HL-60/S4 (cell line): ENCODE measurements around the gene SCN4B.

Experiments used
- in situ Hi-C: fragments of 300-500 bp; cut with MboI; formaldehyde crosslinking; loops from 2 replicates; pipeline ENCODE4 v1.14.3; 2022; ENCODE audit warnings: low sequenced_read_pairs

Gene SCN4B

DNA sequence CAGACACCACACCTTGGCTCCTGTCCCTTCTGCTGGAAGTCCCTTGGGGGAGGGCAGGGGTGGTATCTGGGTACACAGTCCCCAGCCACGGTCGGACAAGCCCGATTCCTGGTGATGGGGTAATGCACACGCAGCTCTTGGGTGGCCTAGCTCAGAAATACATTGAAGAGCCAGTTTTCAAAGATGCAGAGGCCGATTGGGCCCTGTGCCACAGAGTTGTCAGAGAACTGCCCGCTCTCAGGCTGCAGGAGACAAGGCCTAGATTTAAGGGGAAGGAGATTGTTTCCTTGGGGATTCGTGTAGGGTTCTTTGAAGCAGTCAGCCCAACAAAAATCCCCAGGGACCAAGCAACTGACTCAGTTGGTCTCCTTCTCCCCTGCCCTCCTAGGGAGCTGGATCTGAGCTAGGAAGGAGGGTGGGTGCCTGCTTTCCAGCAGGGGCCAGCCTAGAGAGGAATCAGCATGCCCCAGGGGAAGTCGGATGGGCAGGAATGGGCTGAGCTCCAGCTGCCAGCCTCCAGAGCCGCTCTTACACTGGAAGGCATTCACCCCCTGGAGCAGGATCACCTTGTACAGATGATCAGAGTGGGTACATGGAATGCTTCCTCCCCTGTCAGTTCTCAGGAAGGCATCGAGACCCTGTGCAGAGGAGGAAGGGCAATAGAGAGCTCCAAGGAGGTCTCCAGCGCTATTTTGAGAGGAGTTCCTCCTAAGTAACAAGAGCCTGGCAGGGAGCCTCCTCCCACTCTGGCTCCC lies 3.3 kb upstream of the SCN4B start:
- in situ Hi-C loops, result no loop called here

DNA sequence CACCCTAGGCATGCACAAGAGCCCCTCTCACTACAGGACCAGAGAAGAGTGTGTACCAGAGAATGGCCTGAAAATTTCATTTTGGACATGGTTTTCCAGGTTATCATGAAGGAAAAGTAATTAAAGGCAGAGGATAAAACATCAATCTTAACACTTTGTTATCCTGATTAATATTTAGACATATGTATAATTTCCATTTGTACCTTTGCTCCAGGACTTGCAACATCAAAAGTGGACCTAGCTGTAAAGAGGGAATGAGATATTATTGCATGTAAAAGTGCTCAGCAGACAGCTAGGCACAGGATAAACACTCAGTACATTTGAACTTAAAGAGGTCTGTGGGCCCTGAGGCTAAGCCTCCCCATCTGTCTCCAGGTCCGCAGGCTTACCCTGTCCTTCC lies 2.0 kb upstream of the SCN4B start:
- in situ Hi-C loops, result no loop called here

DNA sequence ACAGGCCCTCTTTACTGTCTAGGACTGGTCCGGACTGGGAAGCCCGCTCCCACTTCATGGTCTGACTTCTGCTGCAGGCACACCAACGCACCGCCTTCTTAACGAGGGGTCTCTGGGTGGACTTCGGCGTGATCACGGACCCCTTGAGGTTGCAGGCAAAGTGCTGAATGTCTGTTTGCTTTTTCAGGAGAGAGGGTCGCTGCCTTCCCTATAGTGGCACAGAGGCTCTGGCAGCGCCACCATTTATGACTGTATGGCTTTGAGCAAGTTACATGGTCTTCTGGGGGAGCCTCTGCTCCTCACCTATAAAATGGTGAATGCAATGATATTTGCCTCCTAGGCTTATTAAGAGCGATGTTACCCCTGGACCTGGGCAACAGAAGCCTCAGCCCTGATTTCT lies 1.4 kb upstream of the SCN4B start:
- in situ Hi-C loops, result no loop called here

DNA sequence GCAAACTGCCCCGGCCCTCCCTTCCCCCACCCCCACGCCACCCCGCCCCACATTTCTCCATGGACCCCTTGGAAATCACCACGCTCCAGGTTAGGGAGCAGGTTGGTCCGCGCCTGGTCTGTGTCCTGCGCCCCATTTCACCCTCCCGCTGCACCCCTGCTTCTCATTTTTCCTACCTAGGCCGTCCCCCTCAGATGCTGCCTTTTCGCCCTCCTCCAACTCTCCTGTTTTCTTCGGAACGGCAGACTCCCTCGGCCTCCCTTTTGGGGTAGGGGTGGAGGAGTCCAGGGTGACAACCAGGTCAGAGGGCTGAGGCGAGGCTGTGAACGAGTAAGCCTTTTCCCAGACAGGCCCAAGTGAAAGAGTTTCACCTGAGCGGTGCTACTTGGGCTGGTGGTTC lies 893 bp upstream of the SCN4B start:
- in situ Hi-C loops, result no loop called here

DNA sequence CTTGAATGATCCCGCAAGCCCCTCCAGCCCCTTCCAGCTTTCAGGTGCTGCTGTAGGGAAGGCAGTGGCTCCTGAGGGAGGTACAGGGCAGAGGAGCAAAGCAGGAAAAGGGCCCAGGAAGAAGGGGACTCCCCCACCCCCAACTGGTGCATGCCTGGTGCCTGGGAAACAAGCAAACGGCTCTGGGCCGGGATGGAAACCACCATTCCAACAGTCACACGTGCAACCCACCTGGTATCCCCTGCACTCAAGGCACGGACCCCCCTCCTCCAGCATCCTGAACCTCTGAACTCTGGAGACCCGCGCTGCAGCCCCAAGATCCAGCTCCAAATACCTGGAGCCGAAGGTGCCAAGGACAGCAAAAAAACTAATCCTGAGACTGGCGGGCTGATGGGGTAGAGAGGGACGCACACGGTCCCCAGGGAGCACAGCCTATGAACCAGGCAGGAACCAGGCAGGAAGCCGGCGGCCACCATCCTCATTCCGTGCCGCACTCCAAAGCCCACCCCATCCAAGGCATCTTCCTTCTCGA lies 537 bp downstream of the SCN4B start:
- in situ Hi-C loops, result no loop called here

DNA sequence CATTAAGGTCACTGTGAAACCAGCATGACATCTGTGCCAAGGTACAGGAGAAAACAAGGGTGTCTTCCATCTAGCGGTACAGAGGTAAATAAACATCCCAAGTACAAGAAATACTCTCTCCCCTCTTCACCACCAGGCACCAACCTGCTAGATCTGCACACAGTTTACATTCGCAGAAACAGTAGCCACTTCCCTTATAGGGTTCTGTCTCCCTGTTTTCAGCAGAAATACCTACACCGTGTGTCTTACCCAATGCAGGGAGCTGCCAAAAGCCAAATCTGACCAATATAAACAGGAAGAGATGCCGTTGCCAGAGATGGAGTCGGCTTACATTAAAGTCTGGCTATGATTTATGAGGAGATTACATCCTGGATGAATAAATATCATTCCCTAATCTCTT lies 1.2 kb downstream of the SCN4B start:
- in situ Hi-C loops, result no loop called here

DNA sequence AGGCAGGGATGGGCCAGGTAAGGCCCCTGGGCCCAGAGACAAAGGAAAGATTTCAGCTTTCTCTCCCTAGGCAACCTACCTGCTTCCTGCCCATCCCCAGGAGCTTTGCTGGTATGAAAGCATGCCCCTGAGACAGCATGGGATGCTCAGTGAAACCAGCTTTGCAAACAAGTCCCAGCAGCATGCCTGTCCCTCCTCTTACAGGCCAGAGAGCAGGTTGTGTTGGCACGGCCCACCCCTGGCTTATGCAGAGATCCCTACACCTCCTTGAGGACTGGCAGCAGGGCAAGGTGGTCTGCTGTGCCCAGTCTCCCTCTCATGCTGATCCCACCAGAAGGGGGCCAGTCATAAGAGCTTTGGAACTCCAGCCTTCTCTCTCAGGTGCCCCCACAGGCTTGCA lies 3.1 kb downstream of the SCN4B start:
- in situ Hi-C loops, result no loop called here

DNA sequence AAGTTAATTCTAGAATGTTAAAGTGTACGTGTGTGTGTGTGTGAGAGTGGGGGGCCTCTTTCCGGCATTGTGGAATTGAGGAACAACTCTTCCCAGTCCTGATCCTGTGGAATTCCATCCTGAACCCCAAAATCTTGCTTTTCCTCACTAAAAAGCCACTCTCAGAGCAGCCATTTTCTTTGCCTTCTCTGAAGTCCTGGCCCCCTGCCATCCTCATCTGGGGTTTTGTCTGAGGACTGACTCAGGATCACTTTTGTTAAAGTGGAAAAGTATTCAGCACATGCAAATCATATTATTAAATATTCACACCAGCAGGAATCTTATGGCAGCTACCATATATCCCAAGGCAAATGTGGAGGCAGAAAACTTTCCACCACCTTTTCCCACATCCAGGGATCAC lies 3.8 kb downstream of the SCN4B start:
- in situ Hi-C loops, result no loop called here

DNA sequence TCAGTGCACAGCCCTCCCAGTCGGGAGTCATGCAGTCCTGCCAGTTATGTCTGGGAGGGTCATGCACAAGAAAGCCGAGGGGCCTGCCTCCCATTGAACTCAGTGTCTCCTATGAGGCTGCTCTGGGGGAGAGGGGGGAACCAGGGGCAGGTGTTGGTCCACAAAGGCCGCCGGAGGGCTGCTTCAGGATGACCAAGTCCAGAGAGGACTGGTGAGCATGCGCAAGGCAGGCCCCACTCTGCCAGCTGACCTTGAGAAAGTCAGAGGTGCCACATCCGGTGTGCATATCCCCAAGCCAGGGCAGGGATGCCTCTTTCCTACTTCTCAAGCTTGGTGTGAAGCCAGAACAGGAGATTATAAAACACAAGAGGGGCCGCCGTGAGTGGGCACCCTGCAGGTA lies 4.4 kb downstream of the SCN4B start:
- in situ Hi-C loops, result no loop called here

DNA sequence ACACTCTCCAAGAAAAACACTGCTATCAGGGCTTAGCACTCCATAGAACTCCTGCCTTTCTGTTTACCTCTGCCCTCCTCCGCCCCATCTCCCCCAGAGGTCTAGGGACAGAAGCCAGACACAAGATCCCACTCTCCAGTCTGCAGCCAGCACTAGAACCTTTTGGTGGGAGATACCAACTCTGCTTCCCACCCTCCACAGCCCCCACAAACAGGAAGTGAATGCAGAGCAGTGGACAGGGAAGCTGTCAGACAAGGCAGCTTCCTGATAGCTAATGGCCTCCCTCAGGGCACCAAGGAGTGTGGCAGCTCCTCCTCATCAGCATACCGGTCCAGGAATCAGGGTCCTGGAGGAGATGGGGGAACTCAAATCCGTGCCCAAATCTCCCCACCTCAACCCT lies 5.1 kb downstream of the SCN4B start:
- in situ Hi-C loops, result no loop called here

DNA sequence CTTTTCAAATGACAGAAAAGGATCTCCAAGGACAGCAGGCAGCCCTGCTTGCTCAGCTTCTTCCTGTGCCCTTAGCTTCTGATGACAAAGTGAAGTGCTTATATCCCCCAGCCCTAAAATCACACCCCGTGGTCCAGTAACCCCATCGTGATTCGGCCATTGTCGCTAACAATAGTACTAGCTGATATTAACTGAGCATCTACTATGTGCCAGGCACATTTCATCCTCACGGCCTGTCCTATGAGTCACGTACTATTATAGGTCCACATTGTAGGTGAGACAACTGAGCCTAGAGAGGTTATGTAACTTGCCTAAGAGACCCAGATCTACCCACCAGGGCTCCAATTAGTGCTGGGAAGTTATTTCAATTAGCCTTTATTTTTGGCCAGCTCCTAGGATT lies 6.1 kb downstream of the SCN4B start:
- in situ Hi-C loops, result no loop called here

DNA sequence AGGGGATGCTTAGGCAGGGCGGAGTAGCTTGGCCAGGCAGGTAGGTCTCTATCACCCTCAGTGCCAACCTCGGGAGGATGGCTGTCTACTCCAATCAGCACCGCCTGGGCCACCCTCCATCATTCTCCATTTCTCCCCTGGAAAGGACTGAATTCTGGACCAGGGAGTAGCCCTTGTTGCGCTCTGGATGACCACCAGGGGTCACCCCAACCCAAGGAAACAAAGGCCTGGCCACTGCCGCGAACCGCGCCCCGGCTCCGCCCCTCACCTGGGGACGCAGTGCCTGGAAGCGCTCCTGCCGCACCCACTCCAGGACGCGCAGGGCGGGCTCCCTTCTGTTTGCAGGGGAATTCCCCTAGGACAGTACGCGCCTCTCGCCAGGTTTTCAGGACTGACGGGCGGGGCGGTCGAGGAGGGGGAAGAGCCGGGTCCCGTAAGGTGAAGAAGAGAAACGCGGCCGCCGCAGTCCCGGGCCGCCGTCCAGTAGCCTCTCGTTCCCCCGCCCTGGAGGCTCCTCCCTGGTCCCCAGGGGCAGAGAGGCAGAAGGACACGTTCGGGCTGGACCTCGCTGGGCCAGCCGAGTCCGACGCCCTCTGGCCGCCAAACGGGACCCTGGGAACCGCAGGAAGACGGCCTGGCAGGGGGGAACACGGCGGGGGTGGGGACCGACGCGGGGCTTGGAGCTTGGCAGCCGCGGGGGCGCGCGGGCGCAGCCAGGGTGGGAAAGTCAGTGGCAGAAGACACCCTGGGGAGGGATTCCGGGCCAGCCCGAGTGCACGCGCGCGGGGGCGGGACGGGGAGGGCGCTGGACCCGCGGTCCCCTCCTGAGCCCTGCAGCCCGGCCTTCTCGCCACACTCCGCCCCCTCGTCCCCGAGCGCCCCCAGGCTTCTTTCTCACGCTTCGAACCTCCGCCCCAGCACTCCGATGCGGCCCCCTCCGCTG lies 7.1 kb downstream of the SCN4B start:
- in situ Hi-C loops, result no loop called here

DNA sequence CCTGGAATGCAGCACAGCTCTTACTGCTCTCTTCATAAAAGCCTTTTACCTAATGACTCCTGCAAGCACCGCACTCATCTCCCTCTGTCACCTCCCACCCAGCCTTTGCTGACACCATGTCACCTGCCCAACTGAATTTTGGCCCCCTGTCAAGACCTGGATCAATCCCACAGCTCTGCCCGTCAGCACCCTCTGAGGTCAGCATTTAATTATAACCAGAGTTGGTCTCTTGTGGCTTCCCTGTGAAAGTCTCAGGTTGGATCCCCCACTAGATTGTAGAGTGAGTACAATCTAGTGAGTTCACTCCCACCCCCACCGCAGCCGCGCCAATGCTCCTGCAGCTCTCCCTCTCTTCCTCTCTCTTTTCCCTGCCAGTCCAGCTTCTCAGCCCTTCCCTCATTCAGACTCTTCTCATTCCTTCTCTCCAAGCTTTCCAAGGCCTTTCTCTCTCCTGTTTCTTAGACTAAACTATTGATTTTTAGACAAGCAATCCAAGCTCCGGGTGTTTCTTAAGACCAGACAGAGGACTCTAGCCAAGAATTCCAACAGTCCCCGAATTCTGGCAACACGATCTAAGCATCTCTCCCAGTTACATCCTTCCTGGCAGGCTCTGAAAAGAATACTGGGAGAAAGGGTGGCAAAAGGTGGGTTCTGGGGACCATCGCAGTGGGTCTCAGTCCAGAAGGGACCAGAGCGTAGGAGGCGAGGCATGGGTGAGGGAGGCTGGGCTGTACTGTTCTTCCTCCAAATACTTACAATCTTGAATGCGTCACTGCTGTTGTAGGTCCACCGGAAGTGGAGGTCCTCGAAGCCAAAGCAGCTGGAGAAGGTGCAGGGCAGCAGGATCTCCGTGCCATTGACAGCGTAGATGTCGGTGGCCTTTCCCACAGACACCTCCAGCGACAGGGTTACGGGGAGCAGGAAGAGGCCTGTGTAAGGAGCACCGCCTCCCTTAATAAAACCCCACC lies 8.0 kb downstream of the SCN4B start:
- in situ Hi-C loops, result no loop called here

DNA sequence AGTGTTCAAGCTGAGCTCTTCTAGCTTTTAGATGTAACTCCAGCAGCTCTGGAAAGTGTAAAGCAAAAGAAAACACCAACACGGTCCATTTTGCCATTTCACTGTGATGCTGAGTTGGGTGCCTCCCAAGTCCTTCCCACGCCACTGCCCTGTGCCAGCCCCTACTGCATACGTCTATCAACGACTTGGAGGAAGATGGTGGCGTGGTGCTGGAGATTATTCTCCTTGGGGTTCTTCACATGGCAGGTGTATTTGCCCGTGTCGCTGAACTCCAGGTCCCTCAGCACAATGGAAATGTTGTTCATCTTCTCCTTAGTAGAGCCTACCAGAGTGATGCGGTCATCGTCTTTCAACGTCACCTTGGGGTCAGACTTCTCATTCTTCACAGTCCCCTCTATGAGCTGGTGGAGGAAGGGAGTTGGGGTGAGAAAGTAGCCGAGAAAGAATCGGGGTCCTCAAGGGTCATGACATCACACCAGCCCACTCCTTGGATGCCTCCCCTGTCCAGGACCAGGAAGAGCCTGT lies 8.9 kb downstream of the SCN4B start:
- in situ Hi-C loops, result no loop called here

DNA sequence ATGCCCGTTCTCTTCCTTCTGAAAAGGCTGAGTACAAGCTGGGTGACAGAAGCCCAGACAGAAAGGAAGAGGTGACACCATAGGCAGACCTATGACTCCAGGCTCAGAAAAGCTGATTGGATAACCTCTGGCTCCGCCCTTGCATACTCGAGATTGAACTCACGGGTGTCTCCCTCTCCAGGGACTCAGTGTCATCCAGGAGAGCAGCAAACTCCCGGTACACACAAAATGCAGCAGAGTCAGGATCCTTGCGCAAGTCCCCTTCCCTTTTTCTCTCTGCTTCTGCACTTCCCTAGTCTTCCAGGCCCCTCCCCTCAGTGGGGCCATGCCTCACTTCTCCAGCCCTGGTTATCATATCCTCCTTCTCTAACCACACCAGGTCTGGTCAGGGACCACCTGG lies 9.8 kb downstream of the SCN4B start:
- in situ Hi-C loops, result no loop called here

DNA sequence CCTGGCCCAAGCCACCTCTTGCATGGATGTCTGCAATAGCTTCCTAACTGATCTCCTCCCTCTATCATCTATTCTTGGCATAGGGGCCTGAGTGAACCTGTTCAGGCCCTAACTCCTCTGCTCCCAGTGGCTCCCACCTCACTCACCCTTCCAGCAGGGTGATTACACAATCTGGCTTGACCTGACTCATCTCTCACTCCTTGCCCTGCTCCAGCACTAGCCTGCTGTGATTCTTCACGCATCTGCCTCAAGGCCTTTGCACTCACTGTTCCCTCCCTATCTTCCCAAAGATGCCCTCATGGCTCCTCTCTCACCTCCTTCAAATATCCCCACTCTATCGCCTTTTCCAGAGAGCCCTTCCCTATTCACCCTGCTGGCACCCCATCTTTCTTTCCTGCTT lies 10.5 kb downstream of the SCN4B start:
- in situ Hi-C loops, result no loop called here

DNA sequence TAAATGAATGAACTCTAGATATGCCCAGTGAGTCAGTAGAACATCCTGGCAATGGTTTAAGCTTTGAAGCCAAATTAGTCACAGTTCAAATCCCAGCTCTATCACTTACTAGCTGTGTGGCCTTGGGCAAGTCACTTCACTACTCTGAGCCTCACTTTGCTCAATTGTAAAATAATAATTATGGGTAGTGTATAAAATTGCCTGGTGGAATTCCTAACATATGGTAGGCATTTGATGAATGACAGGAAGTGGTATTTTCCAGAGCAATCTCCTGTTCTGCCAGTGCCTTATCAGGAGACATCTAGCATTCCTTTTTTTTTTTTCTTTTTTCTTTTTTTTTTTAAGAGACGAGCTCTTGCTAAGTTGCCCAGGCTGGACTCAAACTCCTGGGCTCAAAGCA lies 13.0 kb downstream of the SCN4B start:
- in situ Hi-C loops, result no loop called here

DNA sequence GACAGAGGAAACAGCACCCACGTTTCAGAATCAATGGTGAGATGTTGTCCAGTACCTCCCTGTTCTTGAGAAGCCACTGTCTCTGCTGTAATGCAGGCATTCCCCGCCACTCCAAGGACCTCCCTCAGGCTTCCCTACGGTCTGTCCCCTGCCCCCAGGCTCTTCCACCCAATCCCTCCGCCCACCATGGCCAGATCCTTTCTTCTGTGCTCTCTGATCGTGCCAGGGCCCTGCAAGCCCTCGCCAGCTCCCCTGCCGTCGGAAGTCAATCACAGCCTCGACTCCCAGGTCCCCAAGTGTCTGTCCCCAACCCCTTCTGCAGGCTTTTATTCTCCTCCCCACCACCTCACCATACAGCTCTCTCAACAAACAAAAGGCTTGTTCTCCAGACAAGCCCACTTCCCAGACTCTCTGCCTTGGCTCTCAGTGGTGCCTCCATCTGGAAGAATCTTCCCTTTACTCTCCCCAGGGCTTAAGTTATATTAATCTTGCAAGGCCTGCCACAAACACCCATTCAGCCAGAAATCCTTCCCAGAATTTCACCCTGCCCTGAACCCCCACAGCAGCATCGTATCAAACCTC lies 13.7 kb downstream of the SCN4B start:
- in situ Hi-C loops, result no loop called here

DNA sequence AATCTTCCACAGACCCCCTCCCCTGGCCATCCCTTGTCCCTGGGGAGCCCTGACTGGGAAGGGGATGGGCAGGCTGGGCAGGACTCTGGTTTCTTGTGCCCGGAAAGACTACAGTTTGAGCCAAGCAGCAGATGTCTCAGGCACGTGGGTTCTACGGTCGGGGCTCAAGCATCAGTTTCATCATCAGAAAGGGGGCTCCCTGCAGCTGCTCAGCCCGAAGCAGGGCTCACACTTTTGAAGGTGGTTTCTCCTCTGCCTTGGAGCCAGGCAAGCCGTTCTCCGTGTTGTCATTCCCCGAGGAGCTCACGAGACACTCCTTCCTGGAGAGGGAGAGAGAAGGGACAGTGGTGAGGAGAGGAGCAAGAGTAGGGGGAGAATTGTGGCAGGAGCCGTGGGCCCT lies 15.8 kb downstream of the SCN4B start:
- in situ Hi-C loops, result no loop called here

DNA sequence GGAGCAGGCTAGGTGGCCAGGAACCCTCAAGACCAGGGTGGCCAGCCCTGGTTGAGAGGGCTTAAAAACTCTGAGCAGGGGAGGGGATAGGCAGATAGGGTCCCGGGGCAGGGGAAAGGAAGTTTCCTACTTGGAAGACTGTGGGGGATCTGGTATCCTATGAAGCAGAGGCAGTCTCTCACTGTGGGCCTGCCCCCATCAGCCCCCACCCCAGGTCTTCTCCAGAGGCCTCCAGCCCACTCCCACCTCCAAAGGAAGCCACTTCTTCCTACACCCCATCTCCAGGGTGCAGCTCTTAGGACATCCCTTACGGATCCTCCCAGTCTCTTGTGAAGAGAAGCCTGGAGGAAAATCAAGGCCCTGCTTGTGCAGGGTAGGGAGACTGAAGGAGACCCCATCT lies 16.3 kb downstream of the SCN4B start:
- in situ Hi-C loops, result no loop called here
